ENCODE measurements around the gene ESRRB.

DNA sequence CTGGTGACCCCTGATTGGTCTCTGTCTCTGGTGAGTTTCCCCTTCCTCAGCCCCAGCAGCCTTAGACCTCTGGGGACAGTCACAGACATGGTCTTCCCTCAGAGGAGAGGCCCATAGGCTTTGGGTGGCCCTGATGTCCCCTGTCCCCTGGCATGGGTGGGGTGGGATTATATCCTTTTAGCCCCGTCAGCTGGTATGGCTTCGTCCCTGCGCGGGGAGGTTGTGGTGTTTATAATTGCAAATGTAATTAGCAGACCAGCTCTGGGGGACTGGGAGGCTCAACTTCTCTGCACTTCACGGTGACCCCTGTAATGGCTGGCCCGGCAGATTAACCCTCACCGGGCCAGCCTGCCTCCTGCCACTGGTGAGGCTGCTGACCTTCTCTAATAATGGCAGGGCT, 5.1 kb downstream of the ESRRB start:
- TF ChIP-seq, protein P1, sequence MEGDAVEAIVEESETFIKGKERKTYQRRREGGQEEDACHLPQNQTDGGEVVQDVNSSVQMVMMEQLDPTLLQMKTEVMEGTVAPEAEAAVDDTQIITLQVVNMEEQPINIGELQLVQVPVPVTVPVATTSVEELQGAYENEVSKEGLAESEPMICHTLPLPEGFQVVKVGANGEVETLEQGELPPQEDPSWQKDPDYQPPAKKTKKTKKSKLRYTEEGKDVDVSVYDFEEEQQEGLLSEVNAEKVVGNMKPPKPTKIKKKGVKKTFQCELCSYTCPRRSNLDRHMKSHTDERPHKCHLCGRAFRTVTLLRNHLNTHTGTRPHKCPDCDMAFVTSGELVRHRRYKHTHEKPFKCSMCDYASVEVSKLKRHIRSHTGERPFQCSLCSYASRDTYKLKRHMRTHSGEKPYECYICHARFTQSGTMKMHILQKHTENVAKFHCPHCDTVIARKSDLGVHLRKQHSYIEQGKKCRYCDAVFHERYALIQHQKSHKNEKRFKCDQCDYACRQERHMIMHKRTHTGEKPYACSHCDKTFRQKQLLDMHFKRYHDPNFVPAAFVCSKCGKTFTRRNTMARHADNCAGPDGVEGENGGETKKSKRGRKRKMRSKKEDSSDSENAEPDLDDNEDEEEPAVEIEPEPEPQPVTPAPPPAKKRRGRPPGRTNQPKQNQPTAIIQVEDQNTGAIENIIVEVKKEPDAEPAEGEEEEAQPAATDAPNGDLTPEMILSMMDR (IDR thresholded peaks at IDR 0.05), result no peak
- no peak for TF ChIP-seq ZFX (IDR thresholded peaks at IDR 0.05; ENCODE audit: borderline replicate concordance)
